ENCODE data around the gene GRIK4.

- TF ChIP-seq EZH2 (IDR thresholded peaks at IDR 0.05) (no peak), EZH2phosphoT487 (IDR thresholded peaks at IDR 0.05) (no peak)
- TF ChIP-seq, protein P1, sequence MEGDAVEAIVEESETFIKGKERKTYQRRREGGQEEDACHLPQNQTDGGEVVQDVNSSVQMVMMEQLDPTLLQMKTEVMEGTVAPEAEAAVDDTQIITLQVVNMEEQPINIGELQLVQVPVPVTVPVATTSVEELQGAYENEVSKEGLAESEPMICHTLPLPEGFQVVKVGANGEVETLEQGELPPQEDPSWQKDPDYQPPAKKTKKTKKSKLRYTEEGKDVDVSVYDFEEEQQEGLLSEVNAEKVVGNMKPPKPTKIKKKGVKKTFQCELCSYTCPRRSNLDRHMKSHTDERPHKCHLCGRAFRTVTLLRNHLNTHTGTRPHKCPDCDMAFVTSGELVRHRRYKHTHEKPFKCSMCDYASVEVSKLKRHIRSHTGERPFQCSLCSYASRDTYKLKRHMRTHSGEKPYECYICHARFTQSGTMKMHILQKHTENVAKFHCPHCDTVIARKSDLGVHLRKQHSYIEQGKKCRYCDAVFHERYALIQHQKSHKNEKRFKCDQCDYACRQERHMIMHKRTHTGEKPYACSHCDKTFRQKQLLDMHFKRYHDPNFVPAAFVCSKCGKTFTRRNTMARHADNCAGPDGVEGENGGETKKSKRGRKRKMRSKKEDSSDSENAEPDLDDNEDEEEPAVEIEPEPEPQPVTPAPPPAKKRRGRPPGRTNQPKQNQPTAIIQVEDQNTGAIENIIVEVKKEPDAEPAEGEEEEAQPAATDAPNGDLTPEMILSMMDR (IDR thresholded peaks at IDR 0.05): no peak
Observed at GRCh38 chr11:120940160-120940848, 428.8 kb downstream of the GRIK4 start.
